ENCODE results near the gene LRIG1. TPM values are rescaled to one million over a fixed set of nuclear protein-coding genes. Genes with fewer than 3 reads are reported as not detected.

Gene LRIG1
- total and polyA plus RNA-seq, 2 of the 8 experiments (the other 6 are each of a cell fraction or from before 2014, with no cell fraction given): 78.1 to 88.7 TPM

DNA sequence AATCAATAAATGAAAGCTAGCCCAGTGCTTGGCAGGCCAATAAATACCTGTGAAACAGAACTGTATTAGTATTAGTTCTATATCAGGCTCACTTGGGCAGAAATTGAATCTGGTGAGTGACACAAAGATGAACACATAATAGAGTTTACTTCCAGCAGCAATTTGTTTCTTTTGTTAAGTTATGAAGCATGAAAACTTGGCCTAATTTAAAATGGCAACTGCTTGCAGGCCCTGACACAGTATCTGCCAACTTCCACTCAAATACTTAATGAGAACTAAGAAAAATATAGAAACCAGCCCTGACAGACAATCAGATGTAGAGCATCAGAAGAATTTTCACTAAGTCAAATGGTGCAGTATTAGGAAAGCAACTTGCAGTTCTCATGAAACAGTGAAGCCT lies 37.6 kb upstream of the LRIG1 start:
- peaks cover 0 to 9% (median 1%) of the 10 kb centered on the region in 4 experiments; a peak in 3 of 7 replicates for H3K4me1 ChIP-seq (replicated peaks in 1 of 4; ENCODE audit: control insufficient read depth in 3 of 4, insufficient read depth in 4 of 4, low read length in 3 of 4)
- no peaks in the 10 kb centered on the region for H3K23me2 ChIP-seq (ENCODE audit: low read depth, low read length)
- H3K4me2 ChIP-seq (ENCODE audit: insufficient read depth in 1 of 2, low read depth in 2 of 2, low read length in 2 of 2): no peak overlapping the region
- H2AFZ ChIP-seq (ENCODE audit: low read length): no peak overlapping the region
- H2BK5ac ChIP-seq (ENCODE audit: low read depth, low read length): no peak overlapping the region
- ChIA-PET POLR2A (ENCODE audit: partially characterized antibody) (no interaction called here), CTCF (ENCODE audit: partially characterized antibody) (interaction anchor here (1.0 kb wide), 1 partner anchor 123 kb away, joined by 3 read pairs; no protein-coding TSS in a partner anchor)
- no peak overlapping the region for H2AK5ac ChIP-seq (ENCODE audit: low read depth, low read length)
- no peak overlapping the region for H3K9ac ChIP-seq (replicated peaks in 1 of 4; ENCODE audit: extremely low read depth in 1 of 4, low read depth in 3 of 4, low read length in 3 of 4)
- H2BK12ac ChIP-seq (ENCODE audit: low read depth, low read length): no peak overlapping the region
- H3K56ac ChIP-seq (replicated peaks; ENCODE audit: insufficient read length, low read depth, low read length): no peak overlapping the region
- no peak overlapping the region for H3K18ac ChIP-seq (ENCODE audit: extremely low read depth, low read length)
- no peaks in the 10 kb centered on the region for H3K36me3 ChIP-seq (ENCODE audit: control insufficient read depth in 2 of 4, insufficient read depth in 4 of 4, low read length in 3 of 4)
- no peak overlapping the region for H4K8ac ChIP-seq (ENCODE audit: extremely low read depth, insufficient read depth, low read length)
- no peak overlapping the region for H2BK20ac ChIP-seq (ENCODE audit: low read length)
- no peak overlapping the region for H3K23ac ChIP-seq (ENCODE audit: insufficient read length)
- H3K14ac ChIP-seq (ENCODE audit: insufficient read length): no peak overlapping the region
- H2BK15ac ChIP-seq (ENCODE audit: low read length): no peak overlapping the region
- no peak overlapping the region for H3K4me3 ChIP-seq (ENCODE audit: extremely low read depth in 1 of 4, insufficient read depth in 2 of 4, low read depth in 3 of 4, low read length in 4 of 4)
- no peaks in the 10 kb centered on the region for H3K9me3 ChIP-seq (ENCODE audit: insufficient read depth in 2 of 2, low read depth in 1 of 2, low read length in 1 of 2)
- H4K91ac ChIP-seq (replicated peaks; ENCODE audit: insufficient read length, low read length): no peak overlapping the region
- no peak overlapping the region for H2BK120ac ChIP-seq (replicated peaks; ENCODE audit: low read depth, low read length)
- H3K27me3 ChIP-seq (replicated peaks in 1 of 4; ENCODE audit: control insufficient read depth in 3 of 4, extremely low read depth in 1 of 4, insufficient read depth in 3 of 4, low read length in 3 of 4): no peaks in the 10 kb centered on the region
- no peak for DNase-seq (ENCODE audit: low read depth in 1 of 2, low spot score in 2 of 2)
- no peaks in the 10 kb centered on the region for H3K79me2 ChIP-seq (ENCODE audit: control insufficient read depth in 1 of 2, insufficient read depth in 2 of 2, low read length in 2 of 2)
- H4K20me1 ChIP-seq (replicated peaks in 1 of 2; ENCODE audit: control insufficient read depth in 1 of 2, insufficient read depth in 2 of 2, low read length in 2 of 2): no peaks in the 10 kb centered on the region
- FAIRE-seq: no peak
- H3K4ac ChIP-seq (replicated peaks; ENCODE audit: insufficient read length, low read depth, low read length): no peak overlapping the region
- H3K79me1 ChIP-seq (ENCODE audit: low read depth, low read length): no peaks in the 10 kb centered on the region
- no peak overlapping the region for H4K5ac ChIP-seq (ENCODE audit: insufficient read length, low read depth, low read length)
- no peak overlapping the region for H3K27ac ChIP-seq (ENCODE audit: low read depth, low read length)
- TF ChIP-seq, protein P1, sequence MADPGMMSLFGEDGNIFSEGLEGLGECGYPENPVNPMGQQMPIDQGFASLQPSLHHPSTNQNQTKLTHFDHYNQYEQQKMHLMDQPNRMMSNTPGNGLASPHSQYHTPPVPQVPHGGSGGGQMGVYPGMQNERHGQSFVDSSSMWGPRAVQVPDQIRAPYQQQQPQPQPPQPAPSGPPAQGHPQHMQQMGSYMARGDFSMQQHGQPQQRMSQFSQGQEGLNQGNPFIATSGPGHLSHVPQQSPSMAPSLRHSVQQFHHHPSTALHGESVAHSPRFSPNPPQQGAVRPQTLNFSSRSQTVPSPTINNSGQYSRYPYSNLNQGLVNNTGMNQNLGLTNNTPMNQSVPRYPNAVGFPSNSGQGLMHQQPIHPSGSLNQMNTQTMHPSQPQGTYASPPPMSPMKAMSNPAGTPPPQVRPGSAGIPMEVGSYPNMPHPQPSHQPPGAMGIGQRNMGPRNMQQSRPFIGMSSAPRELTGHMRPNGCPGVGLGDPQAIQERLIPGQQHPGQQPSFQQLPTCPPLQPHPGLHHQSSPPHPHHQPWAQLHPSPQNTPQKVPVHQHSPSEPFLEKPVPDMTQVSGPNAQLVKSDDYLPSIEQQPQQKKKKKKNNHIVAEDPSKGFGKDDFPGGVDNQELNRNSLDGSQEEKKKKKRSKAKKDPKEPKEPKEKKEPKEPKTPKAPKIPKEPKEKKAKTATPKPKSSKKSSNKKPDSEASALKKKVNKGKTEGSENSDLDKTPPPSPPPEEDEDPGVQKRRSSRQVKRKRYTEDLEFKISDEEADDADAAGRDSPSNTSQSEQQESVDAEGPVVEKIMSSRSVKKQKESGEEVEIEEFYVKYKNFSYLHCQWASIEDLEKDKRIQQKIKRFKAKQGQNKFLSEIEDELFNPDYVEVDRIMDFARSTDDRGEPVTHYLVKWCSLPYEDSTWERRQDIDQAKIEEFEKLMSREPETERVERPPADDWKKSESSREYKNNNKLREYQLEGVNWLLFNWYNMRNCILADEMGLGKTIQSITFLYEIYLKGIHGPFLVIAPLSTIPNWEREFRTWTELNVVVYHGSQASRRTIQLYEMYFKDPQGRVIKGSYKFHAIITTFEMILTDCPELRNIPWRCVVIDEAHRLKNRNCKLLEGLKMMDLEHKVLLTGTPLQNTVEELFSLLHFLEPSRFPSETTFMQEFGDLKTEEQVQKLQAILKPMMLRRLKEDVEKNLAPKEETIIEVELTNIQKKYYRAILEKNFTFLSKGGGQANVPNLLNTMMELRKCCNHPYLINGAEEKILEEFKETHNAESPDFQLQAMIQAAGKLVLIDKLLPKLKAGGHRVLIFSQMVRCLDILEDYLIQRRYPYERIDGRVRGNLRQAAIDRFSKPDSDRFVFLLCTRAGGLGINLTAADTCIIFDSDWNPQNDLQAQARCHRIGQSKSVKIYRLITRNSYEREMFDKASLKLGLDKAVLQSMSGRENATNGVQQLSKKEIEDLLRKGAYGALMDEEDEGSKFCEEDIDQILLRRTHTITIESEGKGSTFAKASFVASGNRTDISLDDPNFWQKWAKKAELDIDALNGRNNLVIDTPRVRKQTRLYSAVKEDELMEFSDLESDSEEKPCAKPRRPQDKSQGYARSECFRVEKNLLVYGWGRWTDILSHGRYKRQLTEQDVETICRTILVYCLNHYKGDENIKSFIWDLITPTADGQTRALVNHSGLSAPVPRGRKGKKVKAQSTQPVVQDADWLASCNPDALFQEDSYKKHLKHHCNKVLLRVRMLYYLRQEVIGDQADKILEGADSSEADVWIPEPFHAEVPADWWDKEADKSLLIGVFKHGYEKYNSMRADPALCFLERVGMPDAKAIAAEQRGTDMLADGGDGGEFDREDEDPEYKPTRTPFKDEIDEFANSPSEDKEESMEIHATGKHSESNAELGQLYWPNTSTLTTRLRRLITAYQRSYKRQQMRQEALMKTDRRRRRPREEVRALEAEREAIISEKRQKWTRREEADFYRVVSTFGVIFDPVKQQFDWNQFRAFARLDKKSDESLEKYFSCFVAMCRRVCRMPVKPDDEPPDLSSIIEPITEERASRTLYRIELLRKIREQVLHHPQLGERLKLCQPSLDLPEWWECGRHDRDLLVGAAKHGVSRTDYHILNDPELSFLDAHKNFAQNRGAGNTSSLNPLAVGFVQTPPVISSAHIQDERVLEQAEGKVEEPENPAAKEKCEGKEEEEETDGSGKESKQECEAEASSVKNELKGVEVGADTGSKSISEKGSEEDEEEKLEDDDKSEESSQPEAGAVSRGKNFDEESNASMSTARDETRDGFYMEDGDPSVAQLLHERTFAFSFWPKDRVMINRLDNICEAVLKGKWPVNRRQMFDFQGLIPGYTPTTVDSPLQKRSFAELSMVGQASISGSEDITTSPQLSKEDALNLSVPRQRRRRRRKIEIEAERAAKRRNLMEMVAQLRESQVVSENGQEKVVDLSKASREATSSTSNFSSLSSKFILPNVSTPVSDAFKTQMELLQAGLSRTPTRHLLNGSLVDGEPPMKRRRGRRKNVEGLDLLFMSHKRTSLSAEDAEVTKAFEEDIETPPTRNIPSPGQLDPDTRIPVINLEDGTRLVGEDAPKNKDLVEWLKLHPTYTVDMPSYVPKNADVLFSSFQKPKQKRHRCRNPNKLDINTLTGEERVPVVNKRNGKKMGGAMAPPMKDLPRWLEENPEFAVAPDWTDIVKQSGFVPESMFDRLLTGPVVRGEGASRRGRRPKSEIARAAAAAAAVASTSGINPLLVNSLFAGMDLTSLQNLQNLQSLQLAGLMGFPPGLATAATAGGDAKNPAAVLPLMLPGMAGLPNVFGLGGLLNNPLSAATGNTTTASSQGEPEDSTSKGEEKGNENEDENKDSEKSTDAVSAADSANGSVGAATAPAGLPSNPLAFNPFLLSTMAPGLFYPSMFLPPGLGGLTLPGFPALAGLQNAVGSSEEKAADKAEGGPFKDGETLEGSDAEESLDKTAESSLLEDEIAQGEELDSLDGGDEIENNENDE (IDR thresholded peaks at IDR 0.05; ENCODE audit: insufficient replicate concordance, low read length): no peak
